Stimulated activated CD4-positive, alpha-beta T cell treated with anti-CD3 and anti-CD28 coated beads, TNF-alpha, amount 100 ng/mL, for 48 hours (primary cell): ENCODE results near the gene FBXO7.

Experiments
- DNase-seq, 3 donors: peaks; one replicate each; pipeline ENCODE4 v3.0.0-alpha.2; 2020; ENCODE audit warnings: low read depth in 3 of 3

Gene FBXO7

DNA sequence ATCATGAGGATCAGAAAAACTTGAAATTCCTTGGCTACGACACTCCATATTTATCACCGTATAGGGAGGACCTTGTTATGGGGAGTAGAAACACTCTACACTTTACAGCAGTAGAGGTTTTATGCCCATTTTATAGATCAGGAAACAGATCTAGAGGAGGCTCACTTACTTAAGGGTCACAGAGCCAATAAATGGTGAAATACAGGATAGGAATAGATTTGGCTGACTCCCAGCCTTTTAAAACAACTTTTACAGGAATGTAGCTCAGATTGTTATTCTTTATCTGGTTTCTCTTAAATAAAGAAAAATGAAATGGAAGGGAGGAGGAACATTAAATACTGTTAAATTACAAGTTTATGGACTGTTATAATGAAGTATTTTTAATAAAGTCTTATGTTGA is 14.8 kb downstream of the FBXO7 start:
- no peak for DNase-seq

DNA sequence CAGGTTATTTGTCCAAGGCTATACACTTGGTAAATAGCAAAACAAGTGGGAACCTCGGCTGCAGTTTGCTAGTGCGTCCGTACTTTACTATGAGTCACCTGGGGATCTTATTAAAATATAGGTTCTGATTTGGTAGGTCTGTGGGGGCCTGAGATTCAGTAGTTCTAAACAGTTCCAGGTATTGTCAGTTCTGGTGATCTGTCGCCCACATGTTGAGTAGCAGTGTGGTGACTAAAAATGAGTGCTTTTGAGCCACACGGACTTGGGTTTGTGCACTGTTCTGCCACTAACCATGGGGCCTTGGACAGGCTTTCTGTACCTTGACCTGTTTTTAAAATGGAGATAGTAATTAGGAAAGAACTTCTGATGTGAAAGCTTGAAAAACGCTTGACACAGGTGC is 15.7 kb downstream of the FBXO7 start:
- DNase-seq: no peak

DNA sequence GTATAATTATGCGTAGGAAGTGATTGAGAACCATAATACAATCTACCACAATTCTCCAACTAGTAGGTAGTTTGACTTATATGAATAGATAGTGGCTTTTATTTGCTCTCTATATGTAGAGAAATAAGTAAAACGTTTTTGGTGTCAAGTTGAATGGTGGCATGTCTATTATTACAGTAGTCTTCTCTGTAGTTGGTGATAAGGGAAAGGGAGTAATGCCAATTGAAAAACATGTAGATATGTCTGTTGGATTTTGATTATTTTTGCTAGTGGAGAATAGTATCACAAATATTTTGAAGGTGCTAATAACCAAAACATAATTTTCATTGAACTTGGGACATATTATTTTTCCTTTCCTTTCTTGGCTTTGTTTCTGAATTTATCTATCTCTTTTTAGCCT is 17.5 kb downstream of the FBXO7 start:
- DNase-seq: no peak

DNA sequence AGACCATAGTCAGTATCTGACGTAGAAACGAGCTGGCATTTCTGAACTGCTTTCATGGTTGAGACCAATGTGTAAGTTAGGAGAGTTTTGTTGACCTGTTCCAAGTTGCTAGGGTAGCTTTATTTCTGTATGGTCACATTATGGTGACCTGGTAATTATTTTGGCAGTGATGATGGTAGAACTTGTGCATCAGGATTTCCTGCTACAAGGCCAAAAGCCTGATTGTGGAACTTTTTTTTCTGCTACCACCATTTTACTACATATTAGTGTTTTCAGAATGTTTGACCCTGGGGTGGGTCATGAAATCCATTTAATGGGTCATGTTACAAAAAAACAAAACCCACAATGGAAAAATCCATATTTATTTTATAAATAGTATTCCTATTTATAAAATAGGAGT is 18.9 kb downstream of the FBXO7 start:
- no peak for DNase-seq

DNA sequence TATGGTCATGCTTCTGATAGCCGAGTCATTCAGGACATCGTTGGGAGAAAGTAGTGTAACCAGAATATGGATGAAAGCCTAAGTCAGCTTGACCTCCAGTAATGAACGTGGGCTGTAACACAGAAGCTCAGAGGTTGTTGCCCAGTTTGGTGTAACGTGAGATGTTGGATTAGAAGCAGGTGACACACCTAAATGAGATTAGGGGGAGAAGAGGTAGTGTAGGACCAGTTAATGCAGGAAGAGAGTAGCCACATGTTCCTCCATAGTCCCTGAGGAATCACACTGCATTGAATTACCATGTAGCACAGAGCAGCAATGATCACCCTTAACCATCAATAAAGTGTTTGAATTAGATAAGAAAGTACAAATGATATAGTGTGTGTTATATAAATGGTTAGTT is 20.4 kb downstream of the FBXO7 start:
- no peak for DNase-seq

DNA sequence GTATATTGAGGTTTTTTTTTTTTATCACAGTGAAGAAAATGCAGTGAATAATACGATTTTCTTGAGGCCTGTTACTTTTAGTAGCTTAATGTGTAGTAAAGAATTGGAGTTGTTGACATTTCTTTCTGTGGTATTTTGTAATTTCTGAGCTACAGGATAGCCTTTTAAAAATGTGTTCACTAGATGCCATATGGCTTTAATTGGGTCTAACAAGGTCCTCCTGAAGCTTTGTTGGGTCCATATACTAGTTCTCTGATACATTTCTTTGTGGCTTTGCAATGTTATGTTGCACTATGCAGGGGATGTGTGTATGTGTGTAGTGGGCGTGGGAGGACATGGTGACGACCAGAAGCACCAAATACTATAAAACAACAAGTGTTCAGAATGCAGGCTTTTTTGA is 25.1 kb downstream of the FBXO7 start:
- no peak for DNase-seq

DNA sequence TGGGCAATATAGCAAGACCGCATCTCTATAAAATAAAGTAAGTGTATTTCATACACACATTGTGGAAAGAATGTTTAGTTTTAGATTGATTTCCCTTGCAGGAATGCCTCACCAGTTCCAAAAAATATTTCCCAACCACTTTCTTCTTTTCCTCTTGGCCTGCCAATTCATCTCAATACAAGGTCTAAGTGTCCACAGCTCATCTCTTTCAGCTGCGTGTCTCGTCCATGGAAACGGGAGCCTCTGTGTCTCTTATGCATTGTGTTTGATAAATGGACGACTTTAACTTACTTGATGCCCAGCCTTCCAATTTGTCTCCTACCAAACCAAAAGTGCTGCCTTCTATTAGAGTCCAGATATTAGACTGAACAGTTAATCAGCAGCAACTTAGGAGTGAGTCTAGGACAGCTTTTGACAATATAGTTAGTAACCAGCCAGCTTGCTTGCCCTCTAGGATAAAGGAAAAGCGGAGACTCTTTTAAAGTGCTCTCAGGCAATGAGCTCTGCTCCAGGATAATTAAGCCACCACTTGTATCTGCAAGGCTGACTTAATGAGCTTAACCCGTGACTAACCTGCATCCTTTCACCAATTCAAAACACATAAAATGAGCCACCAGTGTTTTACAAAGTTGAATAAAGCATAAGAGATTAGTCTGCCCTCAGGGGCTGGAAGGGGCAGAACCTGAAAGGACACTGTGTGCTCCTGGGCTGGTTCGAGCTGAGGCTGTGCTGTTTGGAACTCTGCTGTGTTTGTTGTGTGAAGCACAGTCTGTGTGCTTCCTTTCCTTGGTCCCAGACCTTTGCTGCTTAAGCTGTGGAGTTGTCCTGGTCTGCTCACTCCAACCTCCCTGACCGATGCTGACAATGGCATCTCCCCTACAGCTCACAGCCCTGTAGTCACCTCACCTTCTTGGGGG is 27.5 kb downstream of the FBXO7 start:
- no peak for DNase-seq

DNA sequence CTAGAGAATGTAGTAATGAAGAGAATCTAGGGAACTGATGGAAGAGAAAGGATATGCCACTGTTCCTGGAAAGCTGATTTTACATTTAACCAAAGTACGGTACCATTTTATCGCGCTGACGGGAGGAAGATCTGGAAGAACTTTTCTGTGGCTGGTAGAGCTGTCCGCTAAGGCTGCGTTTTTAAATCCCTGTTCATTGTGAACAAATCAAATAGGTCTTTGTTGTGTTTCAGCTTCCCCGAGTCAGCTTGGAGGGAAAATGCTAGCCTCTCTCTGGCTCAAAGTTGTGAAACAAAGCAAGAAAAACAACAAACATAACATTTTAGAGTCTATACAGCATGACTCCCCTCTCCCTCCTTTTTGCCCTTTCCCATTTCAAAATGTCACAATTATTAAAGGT is 34.4 kb downstream of the FBXO7 start:
- DNase-seq: no peak

DNA sequence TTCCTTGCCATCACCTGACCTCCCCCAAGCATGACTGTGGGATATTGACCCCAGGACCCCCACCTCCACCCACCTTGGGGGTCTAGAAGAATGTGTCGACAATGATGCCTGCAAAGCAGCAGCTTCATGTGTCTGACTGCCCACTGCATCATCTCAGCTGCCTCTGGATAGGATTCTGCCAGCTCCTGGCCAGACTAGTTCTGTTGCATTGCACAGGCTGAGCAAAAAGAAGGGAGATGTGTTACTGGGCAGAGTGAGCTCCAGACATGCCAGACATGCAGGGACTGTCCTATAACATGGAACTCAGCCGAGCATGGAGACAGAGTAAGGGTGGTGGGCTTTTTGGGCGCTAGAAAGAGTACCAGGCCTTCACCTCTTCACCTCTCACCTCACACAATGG is 36.7 kb downstream of the FBXO7 start:
- no peak for DNase-seq

DNA sequence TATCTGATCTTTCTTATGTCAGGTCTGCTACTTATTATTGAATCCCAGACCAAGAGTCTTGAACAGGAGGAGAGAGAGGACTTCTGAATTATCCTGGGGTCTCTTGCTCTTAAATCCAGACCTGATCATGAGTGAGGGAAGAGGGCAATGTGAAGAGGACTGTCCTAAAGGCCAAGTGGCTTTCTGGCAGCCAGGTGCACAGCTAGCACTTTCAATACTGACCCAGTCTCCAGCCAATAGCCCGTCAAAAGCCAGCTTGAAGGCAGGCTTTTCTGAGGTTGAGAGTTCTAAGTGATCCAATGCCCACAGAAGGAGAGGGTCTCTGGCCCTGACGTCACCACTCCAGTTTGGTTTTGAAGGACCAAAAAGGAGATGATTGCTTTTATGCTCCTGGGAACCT is 37.2 kb downstream of the FBXO7 start:
- no peak for DNase-seq

DNA sequence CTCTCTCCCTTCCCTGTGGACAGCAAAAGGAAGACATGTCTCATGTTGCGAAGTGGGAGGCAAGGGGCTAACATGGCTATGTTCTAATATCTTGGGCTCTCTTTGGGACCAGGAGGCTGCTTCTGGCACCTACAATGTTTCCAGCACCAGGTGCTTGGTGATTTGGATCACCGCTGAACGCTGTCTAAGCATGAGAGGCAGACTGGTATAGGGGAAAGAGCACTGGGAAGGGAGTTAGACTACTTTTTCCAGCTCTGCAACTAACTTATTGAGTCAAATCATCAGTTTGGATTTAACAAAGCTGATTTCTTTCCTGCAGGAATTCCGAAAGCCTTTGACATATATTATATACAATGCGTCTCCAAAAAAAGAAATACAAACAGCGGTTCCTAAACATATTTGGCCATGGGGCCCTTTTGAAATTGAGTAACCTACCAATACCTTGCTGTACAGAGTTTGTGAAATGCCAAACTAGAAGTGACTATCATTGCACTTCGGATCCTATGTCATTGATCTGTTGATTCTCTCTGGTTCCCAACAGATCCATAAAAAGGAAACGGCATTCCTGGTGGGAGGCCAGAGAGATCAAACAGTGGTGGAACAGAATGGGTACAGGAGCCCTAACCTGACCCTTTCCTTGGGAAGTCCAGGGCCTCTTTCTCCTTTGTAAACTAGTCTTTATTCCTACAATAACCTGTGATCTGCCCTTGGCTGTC is 37.8 kb downstream of the FBXO7 start:
- no peak for DNase-seq

DNA sequence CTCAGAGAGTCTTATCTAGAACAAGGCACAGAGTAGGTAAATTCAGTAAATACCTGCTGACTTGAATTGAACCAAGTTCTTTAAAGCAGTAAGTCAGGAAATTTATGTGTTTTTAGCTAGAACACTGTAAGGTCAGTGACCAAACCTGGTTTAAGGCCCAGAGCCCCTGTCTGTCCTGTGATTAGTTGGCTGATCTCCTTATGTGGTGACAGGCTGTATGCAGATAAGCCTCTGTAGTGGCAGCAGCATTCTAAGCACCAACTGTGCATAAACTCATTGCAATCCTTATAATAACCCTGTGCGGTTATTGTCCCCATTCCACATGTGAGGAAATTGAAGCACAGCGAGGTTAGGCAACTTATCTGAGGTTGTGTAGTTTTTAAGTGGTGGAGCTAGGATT is 40.5 kb downstream of the FBXO7 start:
- no peak for DNase-seq

DNA sequence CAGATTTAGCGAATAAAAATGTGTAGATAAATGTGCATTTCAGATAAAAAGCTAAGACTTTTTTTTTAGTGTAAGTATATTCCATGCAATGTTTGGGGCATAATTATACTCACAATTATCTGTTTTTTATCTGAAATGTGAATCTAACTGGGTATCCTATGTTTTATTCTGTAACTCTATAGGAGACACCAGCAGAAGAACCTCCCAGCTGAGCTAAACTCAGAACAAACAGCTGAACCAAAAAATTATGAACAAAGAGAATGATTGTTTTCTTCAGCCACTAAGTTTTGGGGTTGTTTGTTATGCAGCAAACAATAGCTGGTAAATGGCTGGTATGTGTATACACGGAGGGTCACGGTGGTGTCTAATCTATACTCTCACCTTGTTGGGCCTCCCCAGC is 42.9 kb downstream of the FBXO7 start:
- DNase-seq: no peak

DNA sequence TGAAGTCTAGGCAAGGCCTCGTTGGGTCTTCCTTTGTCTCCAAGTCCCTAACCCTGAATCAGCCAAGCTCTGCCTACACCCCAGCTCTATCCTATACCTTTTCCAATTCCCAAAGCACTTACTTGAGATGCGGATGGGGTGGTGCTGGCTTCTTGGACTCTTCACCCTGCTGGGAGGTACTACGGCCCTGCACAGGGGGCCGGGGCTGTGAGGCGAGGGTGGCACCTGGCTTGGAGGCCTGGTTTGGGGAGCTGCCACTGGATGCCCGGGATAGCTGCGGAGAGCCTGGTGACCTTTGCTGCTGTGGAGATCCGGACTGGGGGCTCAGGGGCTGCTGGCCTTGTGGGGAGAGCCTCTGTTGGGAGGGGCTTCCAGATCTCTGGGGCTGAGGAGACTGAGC is 43.3 kb downstream of the FBXO7 start:
- DNase-seq: no peak

DNA sequence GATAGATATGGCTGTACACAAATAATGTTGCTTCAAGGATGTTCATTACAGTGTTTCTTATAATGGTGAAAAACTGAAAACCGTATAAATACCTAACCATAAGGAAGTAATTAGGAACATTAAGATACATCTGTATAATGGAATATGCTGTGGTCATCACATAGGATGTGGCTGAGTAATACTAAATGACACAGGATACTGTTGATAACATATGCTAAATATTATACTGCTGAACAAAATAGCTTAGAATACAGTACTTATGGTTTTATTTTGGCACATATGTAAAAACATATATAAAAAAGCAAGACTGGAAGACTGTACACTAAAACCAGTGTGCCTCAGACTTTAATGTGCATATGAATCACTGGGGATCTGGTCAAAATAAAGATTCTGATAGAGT is 43.8 kb downstream of the FBXO7 start:
- DNase-seq: no peak

DNA sequence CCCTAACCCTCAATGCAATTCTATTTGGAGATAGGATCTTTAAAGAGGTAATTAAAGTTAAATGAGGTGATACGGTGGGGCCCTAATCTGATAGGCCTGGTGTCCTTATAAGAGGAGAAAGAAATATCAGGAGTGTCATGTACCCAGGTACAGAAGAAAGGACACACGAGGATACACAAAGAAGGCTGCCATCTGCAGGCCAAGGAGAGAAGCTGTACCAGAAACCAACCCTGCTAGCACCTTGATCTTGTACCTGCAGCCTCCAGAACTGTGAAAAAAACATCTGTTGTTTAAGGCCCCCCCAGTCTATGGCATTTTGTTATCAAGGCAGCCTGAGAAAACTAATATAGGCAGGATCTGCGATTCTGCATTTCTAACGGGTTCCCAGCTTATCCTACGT is 44.2 kb downstream of the FBXO7 start:
- DNase-seq: no peak

DNA sequence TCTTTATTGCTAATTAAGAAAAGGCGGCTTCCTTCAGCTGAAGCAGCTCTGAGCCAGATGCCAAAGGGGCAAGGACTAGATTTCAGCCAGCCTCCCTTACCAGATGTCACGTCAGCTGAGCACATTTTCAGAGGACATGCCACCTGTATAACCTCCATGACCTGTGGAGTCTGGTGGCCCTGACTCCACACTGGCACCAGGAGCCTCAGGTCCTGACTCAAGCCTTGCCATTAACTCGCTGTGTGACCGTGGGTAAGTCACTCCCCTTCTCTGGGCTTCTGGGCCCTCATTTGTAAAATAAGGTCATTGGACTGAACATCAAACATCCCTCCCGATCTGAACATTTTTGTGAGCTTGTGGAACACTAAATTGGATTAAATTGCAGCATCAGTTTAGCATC is 46.0 kb downstream of the FBXO7 start:
- DNase-seq: no peak

DNA sequence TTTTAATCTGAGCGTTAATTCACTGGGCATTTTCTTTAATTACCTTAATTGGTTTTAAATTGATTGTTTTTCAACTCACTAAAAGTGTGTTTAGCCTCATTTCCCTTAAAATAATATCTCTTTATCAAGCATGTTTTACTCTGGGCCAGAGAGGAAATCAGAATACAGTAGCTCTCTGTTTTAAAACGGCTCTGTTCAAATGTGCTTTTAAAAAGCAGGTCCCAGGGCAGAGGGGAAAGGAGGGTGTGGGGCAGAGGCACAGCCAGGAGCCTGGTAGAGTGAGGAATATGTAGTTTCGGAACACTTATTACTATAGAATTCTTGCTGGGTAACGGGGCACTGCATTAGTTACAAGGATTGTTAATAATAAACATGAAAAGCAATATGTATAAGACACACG is 47.6 kb downstream of the FBXO7 start:
- no peak for DNase-seq

DNA sequence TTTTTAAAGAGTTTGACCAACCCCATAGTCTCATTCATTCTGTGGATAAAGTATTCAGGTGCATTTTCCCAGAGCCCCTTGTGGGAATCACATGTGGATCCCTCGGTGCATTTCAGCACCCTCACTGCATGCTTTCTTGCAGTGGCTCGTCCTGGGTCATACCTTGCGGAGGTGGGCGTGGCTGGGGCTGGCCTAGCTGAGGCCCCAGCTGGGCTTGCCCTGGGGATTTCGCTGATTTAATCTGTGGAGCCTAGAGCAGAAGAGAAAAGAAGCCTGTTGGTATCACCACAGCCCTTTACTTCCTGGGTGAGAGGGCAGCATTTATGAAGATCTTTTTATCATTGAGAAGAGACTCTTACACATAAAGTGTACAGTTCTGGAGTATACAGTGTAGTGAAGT is 53.1 kb downstream of the FBXO7 start:
- DNase-seq: no peak

DNA sequence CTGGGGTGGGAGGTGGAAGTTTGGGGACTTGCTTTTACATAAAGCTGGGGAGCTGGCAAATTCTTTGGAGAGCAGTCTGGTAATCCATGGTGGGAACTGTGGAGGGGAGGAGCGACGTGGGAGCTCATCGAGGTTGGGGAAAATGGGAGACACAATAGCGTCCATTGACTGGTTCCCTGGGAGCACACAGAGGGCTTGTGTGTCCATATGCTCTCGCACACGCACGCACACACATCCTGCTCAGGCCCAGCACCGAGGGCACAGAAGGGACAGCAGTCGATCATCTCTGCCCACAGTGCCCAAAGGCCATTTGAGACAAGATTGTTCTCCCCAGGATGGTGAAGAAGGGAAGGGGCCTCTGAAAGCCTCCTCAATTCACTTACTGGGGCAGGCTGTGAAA is 53.7 kb downstream of the FBXO7 start:
- no peak for DNase-seq

DNA sequence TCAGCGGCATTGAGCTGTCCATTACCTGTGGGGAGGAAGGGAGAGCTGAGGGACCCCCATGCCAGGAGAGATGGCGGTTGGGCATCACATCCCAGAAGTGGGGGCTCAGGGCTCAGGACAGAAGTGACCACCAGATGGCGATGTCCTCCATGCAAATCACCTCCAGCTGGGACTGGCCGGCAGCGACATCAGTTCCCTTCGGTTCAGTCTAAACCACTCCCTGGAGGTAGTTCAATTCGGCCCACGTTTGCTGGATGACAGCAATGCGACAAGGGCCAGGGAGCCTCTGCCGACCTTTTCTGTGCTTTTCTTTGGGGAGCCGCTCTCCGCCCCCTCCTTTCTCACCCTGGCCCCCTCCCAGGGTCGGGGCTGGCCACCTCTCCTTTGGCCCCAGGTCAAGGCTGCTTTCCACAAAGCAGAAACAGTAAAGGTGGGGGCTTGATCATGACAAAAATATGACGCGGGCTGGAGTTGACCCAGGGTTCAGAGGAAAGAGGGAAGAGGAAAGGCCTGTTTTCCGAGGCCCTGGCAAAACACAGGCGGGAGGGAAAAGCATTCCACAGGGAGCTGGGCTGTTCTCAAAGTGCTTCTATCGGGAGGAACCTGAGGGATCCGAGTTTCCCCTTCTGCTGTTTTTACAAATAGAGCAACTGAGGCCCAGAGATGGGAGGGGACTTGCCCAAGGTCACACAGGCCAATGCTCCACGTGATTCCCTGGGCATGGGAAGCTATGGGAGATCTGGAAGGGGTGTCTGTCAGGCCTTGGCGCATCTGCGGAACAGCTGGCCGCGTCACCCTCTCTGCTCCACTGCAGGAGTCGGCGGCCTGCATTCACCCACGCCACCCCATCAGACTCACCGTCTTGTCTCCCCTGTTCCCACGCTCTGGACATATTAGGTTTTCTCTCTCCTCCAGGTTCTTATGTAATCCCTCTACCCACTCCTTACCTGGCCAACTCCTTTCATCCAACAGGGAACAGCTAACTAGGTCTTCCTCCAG is 54.7 kb downstream of the FBXO7 start:
- DNase-seq: peak; percentile 46 to 55 (median 46)

DNA sequence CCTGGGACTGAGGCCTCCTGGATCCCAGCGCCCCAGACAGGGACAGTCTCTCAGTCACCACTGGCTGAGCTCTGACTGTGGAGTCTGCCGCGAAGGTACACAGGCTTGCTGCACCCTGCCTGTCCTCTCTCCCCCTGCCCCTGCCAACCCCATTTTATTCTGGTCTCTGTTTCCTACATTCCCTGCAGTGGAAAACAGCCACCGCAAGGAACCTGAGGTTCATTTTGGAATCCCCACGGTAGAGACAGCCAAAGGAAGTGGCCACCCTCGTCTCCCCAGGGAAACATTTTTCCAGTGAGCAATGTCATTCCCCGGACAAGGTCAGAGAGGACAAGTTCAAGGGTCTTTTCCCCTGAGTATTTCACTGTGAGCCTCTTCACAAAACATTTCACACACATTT is 56.6 kb downstream of the FBXO7 start:
- DNase-seq: no peak
